ENCODE measurements around the gene TRIM45. TPM values are rescaled to one million over a fixed set of nuclear protein-coding genes. Genes with fewer than 3 reads are reported as not detected.

Gene TRIM45
- polyA plus RNA-seq, 1 of the 3 experiments (the other 2 are of a cell fraction): 7.4 TPM

DNA sequence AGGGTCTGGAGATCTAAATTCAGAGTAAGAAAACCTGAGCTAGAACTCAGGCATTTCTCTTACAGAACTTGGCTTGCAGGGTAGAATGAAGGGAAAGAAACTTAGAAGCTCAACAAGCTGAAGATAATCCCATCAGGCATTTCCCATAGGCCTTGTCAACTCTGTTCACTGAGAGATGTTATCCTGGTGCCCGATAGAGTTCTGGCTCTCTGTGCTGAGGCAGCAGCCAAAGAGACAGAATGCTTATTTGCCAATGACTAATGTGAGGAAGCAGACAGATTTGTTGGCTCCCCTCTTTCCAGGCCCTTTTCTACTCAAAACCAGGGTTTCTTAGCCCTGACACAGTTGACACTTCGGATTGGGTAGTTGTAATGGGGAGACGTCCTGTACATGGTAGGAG lies 22.3 kb upstream of the TRIM45 start (continued):
- TF ChIP-seq, protein P1, sequence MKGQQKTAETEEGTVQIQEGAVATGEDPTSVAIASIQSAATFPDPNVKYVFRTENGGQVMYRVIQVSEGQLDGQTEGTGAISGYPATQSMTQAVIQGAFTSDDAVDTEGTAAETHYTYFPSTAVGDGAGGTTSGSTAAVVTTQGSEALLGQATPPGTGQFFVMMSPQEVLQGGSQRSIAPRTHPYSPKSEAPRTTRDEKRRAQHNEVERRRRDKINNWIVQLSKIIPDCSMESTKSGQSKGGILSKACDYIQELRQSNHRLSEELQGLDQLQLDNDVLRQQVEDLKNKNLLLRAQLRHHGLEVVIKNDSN (IDR thresholded peaks at IDR 0.05; ENCODE audit: borderline replicate concordance, low read depth): no peak
- TF ChIP-seq FOSL2 (IDR thresholded peaks at IDR 0.05; ENCODE audit: borderline replicate concordance, low read depth) (no peak), TCF12 (IDR thresholded peaks at IDR 0.05) (peak; percentile 64), JUND (IDR thresholded peaks at IDR 0.05) (no peak), CHD2 (IDR thresholded peaks at IDR 0.05; ENCODE audit: low read length, partially characterized antibody) (no peak), GATA2 (CRISPR knock-in tag; IDR thresholded peaks at IDR 0.05) (no peak)
- TF ChIP-seq, protein P2, sequence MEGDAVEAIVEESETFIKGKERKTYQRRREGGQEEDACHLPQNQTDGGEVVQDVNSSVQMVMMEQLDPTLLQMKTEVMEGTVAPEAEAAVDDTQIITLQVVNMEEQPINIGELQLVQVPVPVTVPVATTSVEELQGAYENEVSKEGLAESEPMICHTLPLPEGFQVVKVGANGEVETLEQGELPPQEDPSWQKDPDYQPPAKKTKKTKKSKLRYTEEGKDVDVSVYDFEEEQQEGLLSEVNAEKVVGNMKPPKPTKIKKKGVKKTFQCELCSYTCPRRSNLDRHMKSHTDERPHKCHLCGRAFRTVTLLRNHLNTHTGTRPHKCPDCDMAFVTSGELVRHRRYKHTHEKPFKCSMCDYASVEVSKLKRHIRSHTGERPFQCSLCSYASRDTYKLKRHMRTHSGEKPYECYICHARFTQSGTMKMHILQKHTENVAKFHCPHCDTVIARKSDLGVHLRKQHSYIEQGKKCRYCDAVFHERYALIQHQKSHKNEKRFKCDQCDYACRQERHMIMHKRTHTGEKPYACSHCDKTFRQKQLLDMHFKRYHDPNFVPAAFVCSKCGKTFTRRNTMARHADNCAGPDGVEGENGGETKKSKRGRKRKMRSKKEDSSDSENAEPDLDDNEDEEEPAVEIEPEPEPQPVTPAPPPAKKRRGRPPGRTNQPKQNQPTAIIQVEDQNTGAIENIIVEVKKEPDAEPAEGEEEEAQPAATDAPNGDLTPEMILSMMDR (IDR thresholded peaks at IDR 0.05): no peak

DNA sequence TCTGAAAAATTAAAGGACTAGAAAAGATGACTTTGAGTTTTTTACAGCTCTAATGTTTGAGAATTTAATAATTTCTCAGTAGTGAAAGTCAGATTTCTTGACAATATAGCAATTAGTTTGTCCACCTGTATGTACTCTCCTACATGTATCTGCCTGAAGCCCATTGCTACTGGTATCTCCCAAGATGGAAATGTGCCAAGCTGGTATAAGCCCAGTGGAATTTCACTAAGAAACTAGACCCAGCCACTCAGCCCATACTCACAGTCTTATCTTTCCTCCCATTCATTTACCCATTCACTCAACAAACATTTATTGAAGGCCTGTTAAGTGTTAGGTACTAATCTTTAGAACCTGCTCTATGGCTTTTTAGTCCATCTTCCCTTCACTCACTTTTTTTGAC lies 21.6 kb upstream of the TRIM45 start:
- CTCF ChIA-PET: interaction anchor here (1.0 to 5.1 kb wide), 3 partner anchors 14 to 75 kb away, joined by 3 to 25 read pairs (median 3); no protein-coding TSS in a partner anchor
- TF ChIP-seq, protein P3, sequence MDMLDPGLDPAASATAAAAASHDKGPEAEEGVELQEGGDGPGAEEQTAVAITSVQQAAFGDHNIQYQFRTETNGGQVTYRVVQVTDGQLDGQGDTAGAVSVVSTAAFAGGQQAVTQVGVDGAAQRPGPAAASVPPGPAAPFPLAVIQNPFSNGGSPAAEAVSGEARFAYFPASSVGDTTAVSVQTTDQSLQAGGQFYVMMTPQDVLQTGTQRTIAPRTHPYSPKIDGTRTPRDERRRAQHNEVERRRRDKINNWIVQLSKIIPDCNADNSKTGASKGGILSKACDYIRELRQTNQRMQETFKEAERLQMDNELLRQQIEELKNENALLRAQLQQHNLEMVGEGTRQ (IDR thresholded peaks at IDR 0.05; ENCODE audit: borderline replicate concordance, low read depth, low read length): no peak
- no peak for TF ChIP-seq MXI1 (IDR thresholded peaks at IDR 0.05; ENCODE audit: low read depth, low read length)
- TF ChIP-seq, protein P4, sequence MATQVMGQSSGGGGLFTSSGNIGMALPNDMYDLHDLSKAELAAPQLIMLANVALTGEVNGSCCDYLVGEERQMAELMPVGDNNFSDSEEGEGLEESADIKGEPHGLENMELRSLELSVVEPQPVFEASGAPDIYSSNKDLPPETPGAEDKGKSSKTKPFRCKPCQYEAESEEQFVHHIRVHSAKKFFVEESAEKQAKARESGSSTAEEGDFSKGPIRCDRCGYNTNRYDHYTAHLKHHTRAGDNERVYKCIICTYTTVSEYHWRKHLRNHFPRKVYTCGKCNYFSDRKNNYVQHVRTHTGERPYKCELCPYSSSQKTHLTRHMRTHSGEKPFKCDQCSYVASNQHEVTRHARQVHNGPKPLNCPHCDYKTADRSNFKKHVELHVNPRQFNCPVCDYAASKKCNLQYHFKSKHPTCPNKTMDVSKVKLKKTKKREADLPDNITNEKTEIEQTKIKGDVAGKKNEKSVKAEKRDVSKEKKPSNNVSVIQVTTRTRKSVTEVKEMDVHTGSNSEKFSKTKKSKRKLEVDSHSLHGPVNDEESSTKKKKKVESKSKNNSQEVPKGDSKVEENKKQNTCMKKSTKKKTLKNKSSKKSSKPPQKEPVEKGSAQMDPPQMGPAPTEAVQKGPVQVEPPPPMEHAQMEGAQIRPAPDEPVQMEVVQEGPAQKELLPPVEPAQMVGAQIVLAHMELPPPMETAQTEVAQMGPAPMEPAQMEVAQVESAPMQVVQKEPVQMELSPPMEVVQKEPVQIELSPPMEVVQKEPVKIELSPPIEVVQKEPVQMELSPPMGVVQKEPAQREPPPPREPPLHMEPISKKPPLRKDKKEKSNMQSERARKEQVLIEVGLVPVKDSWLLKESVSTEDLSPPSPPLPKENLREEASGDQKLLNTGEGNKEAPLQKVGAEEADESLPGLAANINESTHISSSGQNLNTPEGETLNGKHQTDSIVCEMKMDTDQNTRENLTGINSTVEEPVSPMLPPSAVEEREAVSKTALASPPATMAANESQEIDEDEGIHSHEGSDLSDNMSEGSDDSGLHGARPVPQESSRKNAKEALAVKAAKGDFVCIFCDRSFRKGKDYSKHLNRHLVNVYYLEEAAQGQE (IDR thresholded peaks at IDR 0.05; ENCODE audit: low read depth, low read length): no peak
- no peak for TF ChIP-seq MEF2A (IDR thresholded peaks at IDR 0.05; ENCODE audit: borderline replicate concordance, low read depth)
- no peak for TF ChIP-seq YY1 (IDR thresholded peaks at IDR 0.05; ENCODE audit: low read depth)
- no peak for TF ChIP-seq TEAD4 (IDR thresholded peaks at IDR 0.05; ENCODE audit: borderline replicate concordance, insufficient read depth)
- no peak for TF ChIP-seq GATA2 (CRISPR knock-in tag; IDR thresholded peaks at IDR 0.05)
- TF ChIP-seq EZH2phosphoT487 (IDR thresholded peaks at IDR 0.05; ENCODE audit: borderline replicate concordance, low read depth): no peak
- no peak for TF ChIP-seq RCOR1 (IDR thresholded peaks at IDR 0.05; ENCODE audit: low read length)
- TF ChIP-seq FOSL2 (IDR thresholded peaks at IDR 0.05; ENCODE audit: borderline replicate concordance, low read depth): no peak
- H3K27me3 ChIP-seq (ENCODE audit: insufficient read depth): no peaks in the 10 kb centered on the region
- H3K27ac ChIP-seq (ENCODE audit: low read depth in 2 of 2, low read length in 1 of 2): peak overlapping the region in 1 of 2 experiments; percentile 92; a peak in 2 of 4 replicates
- H2AFZ ChIP-seq (ENCODE audit: low read depth): no peak overlapping the region
- 0 out of 2 replicates have a peak overlapping the region, but pooled peaks have one; percentile 8 for H3K9ac ChIP-seq
- H3K9me2 ChIP-seq: no peaks in the 10 kb centered on the region
- H3K4me2 ChIP-seq: 0 out of 2 replicates have a peak overlapping the region, but pooled peaks have one; percentile 3
- no peaks in the 10 kb centered on the region for H3K79me2 ChIP-seq (ENCODE audit: insufficient read depth)
- H3K4me1 ChIP-seq (ENCODE audit: control insufficient read depth in 1 of 2, insufficient read depth in 2 of 2, low read depth in 1 of 2, low read length in 1 of 2): peaks cover 2 to 41% of the 10 kb centered on the region in 2 experiments; a peak in 3 of 4 replicates
- H3F3A ChIP-seq (replicated peaks; ENCODE audit: insufficient read depth): peaks cover 27% of the 10 kb centered on the region
- no peaks in the 10 kb centered on the region for H4K20me1 ChIP-seq (ENCODE audit: insufficient read depth)
- no peak overlapping the region for H3K4me3 ChIP-seq (ENCODE audit: low read depth in 2 of 2, low read length in 1 of 2)
- no peaks in the 10 kb centered on the region for H3K36me3 ChIP-seq (replicated peaks in 1 of 2; ENCODE audit: control insufficient read depth in 1 of 2, insufficient read depth in 2 of 2, low read length in 1 of 2)
- H3K9me3 ChIP-seq: no peaks in the 10 kb centered on the region
- no peak for DNase-seq
- POLR2A ChIA-PET: no interaction called here

All from SK-N-SH (cell line).